Measurements from ENCODE around the gene APBA2. TPM values are rescaled to one million over a fixed set of nuclear protein-coding genes. Genes with fewer than 3 reads are reported as not detected.
A peak's percentile ranks its signal among the peaks of the same experiment; 100 is the strongest.

APBA2 gene
- total RNA-seq, 1 experiment from 2014 or later, result 18.4 TPM

DNA sequence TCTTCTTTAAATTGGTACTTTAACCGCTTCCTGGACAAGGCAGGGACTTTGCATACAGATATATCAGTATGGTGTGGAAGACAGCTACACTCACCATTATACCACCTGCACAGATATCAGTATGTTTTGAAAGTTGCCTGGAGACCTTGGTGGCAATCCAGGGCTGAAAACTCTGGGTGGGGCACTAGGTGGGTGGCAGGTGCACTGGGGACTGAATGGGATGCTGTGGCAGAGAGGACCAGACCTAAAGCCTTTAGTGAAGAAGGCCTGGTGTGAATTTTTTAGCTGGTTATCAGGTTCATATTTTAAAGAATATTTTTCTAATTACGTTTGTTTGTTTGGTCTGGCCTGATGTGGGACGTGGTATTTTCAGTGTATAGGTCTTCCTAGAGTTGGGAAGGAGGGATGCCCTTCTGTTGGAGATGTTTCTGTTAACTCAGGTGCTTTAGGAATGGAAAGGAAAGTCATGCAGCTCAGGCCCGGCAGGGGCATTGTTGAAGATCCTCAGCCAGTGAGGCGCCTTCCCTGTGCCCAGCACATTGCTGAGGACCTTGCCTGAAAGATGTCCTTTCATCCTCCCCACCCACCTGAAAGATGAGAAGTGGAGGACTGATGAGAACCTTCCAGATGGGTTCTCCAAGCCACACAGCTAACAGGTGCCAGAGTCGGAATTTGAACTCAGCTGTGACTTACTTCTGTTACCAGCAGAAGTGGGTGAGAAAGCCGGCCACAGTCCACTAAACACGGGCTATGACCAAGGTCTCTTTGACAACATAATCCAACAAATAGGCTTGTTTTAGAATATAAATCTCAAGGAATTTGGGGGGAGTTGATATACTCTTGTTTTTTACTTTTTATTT lies 77.3 kb downstream of the APBA2 start:
- no peak for DNase-seq (ENCODE audit: low read depth)
- in situ Hi-C loops (cut with HindIII; ENCODE audit: low pct_unique_long_range_greater_than_20kb, low sequenced_read_pairs), result no loop called here

- no peak for DNase-seq (ENCODE audit: low read depth)
- in situ Hi-C loops (cut with HindIII; ENCODE audit: low pct_unique_long_range_greater_than_20kb, low sequenced_read_pairs), result no loop called here
Observed at GRCh38 chr15:28963711-28964081, 77.9 kb downstream of the APBA2 start.

DNA sequence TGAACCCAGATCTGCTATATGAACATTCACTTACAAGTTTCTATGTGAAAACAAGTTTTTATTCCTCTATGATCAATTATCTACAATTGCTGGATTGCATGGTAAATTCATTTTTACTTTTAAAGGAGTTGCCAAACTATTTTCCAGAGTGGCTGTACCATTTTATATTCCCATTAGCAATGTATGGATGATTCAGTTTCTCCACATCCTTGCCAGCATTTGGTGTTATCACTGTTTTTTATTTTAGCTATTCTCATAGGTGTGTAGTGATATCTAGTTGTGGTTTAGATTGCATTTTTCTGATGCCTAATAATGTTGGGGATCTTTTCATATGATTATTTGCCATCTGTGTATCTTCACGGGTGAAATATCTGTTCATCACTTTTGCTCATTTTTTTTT lies 78.3 kb downstream of the APBA2 start:
- in situ Hi-C loops (cut with HindIII; ENCODE audit: low pct_unique_long_range_greater_than_20kb, low sequenced_read_pairs), result no loop called here
- no peak for DNase-seq (ENCODE audit: low read depth)

GRCh38 chr15:28967066-28967465 lies 81.3 kb downstream of the APBA2 start:
- in situ Hi-C loops (cut with HindIII; ENCODE audit: low pct_unique_long_range_greater_than_20kb, low sequenced_read_pairs), result no loop called here
- DNase-seq (ENCODE audit: low read depth), result no peak

- in situ Hi-C loops (cut with HindIII; ENCODE audit: low pct_unique_long_range_greater_than_20kb, low sequenced_read_pairs), result no loop called here
- DNase-seq (ENCODE audit: low read depth), result no peak
Observed at GRCh38 chr15:28967990-28968389, 82.2 kb downstream of the APBA2 start.

- in situ Hi-C loops (cut with HindIII; ENCODE audit: low pct_unique_long_range_greater_than_20kb, low sequenced_read_pairs), result no loop called here
- no peak for DNase-seq (ENCODE audit: low read depth)
Observed at GRCh38 chr15:28969511-28970085, 83.8 kb downstream of the APBA2 start.

DNA sequence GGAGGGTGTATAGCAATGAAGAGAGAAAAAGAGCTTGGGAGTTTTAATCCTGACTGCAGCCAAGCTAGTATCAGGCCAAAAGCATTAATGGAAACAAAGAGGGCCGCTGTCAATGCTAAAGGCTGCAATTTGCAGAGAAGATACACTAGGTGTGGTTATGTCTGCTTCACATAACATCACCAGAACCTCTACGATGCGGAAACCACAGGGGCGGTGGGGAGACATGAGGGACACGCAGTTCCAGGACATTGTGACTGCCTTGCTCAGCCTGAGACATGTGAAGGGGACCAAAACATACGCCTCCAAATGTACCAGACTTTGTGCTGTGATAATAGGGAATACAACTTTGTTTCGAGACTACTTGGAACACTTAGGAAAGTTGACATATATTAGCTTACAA lies 88.4 kb downstream of the APBA2 start:
- no peak for DNase-seq (ENCODE audit: low read depth)

GRCh38 chr15:28975766-28976179 lies 90.0 kb downstream of the APBA2 start:
- in situ Hi-C loops (cut with HindIII; ENCODE audit: low pct_unique_long_range_greater_than_20kb, low sequenced_read_pairs), result no loop called here
- peak; percentile 62 for DNase-seq (ENCODE audit: low read depth)

More for the DNA sequence above, 88.4 kb downstream of the APBA2 start:
- in situ Hi-C loops (cut with HindIII; ENCODE audit: low pct_unique_long_range_greater_than_20kb, low sequenced_read_pairs), result no loop called here

GRCh38 chr15:28977377-28978010 lies 91.7 kb downstream of the APBA2 start:
- DNase-seq (ENCODE audit: low read depth), result peak; percentile 88
- in situ Hi-C loops (cut with HindIII; ENCODE audit: low pct_unique_long_range_greater_than_20kb, low sequenced_read_pairs), result no loop called here

DNA sequence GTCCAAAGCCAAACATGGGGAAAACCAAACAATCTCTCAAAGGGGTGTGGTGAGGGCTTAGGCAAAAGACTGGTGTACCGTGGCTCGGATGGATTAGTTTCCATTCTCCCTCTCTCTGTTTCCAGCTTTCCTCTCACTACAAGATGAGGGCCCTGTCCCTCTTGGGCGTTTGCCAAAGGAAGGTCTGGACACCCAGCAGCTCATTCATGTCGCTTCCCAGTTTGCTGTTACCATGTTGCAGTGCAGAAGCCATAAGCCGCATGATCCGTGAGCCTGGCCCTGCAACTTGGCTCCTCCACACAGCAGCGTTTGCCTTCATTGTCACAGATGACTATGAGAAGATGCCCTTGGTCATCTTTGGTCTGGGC lies 92.2 kb downstream of the APBA2 start:
- in situ Hi-C loops (cut with HindIII; ENCODE audit: low pct_unique_long_range_greater_than_20kb, low sequenced_read_pairs), result no loop called here

GRCh38 chr15:28978661-28979060 lies 92.9 kb downstream of the APBA2 start:
- DNase-seq (ENCODE audit: low read depth), result no peak
- in situ Hi-C loops (cut with HindIII; ENCODE audit: low pct_unique_long_range_greater_than_20kb, low sequenced_read_pairs), result no loop called here

More for the DNA sequence above, 92.2 kb downstream of the APBA2 start:
- no peak for DNase-seq (ENCODE audit: low read depth)

- no peak for DNase-seq (ENCODE audit: low read depth)
- in situ Hi-C loops (cut with HindIII; ENCODE audit: low pct_unique_long_range_greater_than_20kb, low sequenced_read_pairs), result no loop called here
Observed at GRCh38 chr15:28979208-28979841, 93.6 kb downstream of the APBA2 start.

GRCh38 chr15:28980709-28981350 lies 95.1 kb downstream of the APBA2 start:
- DNase-seq (ENCODE audit: low read depth), result no peak
- in situ Hi-C loops (cut with HindIII; ENCODE audit: low pct_unique_long_range_greater_than_20kb, low sequenced_read_pairs), result no loop called here

GRCh38 chr15:28981351-28981720 lies 95.6 kb downstream of the APBA2 start:
- in situ Hi-C loops (cut with HindIII; ENCODE audit: low pct_unique_long_range_greater_than_20kb, low sequenced_read_pairs), result no loop called here
- DNase-seq (ENCODE audit: low read depth), result no peak

DNA sequence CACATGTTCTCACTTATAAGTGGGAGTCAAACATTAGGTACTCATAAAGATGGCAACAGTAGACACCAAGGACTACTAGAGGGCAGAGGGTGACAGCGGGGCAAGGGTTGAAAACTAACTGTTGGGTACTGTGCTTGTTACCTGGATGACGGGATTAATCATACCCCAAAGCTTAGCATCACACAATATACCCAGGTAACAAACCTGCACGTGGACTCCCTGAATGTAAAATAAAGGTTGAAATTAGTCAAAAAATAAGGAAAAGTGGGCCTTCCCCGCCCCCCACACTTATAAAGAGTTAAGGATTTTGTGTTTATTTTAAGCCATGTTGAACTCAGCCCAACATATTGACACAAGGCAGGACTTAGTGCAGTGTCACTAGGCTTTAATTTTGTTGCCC lies 96.1 kb downstream of the APBA2 start:
- no peak for DNase-seq (ENCODE audit: low read depth)
- in situ Hi-C loops (cut with HindIII; ENCODE audit: low pct_unique_long_range_greater_than_20kb, low sequenced_read_pairs), result no loop called here

GRCh38 chr15:28982886-28983285 lies 97.1 kb downstream of the APBA2 start:
- in situ Hi-C loops (cut with HindIII; ENCODE audit: low pct_unique_long_range_greater_than_20kb, low sequenced_read_pairs), result no loop called here
- DNase-seq (ENCODE audit: low read depth), result no peak

GRCh38 chr15:28983432-28984311 lies 97.9 kb downstream of the APBA2 start:
- no peak for DNase-seq (ENCODE audit: low read depth)
- in situ Hi-C loops (cut with HindIII; ENCODE audit: low pct_unique_long_range_greater_than_20kb, low sequenced_read_pairs), result no loop called here

Measured in Caki2 (cell line).